GM19397 (cell line): ENCODE results near the gene PRR15L.

Experiments
- ATAC-seq: cut with Tn5 transposase; IDR thresholded peaks from one replicate; pipeline ENCODE4 v1.9.1; 2021; ENCODE audit warnings: mild to moderate bottlenecking, moderate library complexity; ENCODE audit not compliant: unreplicated experiment

PRR15L gene

GRCh38 chr17:47962901-47963300 lies 5.2 kb upstream of the PRR15L start:
- no peak for ATAC-seq

- no peak for ATAC-seq
These were observed 3.7 kb upstream of the PRR15L start for GRCh38 chr17:47961406-47961805.

- ATAC-seq = no peak
These were observed 2.4 kb upstream of the PRR15L start for GRCh38 chr17:47959825-47960655.

GRCh38 chr17:47956791-47957590 lies 692 bp downstream of the PRR15L start:
- no peak for ATAC-seq

- no peak for ATAC-seq
These were observed 1.9 kb downstream of the PRR15L start for GRCh38 chr17:47955497-47956461.

- no peak for ATAC-seq
These were observed 3.8 kb downstream of the PRR15L start for GRCh38 chr17:47953909-47954308.

- no peak for ATAC-seq
These were observed 5.3 kb downstream of the PRR15L start for GRCh38 chr17:47952171-47953021.

- ATAC-seq = no peak
These were observed 7.2 kb downstream of the PRR15L start for GRCh38 chr17:47950448-47950847.

GRCh38 chr17:47949946-47950345 lies 7.7 kb downstream of the PRR15L start:
- peak; percentile 5 for ATAC-seq

- ATAC-seq = peak; percentile 59
These were observed 8.4 kb downstream of the PRR15L start for GRCh38 chr17:47949197-47949759.

- ATAC-seq = no peak
These were observed 8.9 kb downstream of the PRR15L start for GRCh38 chr17:47948706-47949196.

GRCh38 chr17:47946929-47947397 lies 10.7 kb downstream of the PRR15L start:
- ATAC-seq = peak; percentile 46

- ATAC-seq = no peak
These were observed 11.2 kb downstream of the PRR15L start for GRCh38 chr17:47946516-47946915.

- ATAC-seq = no peak
These were observed 11.9 kb downstream of the PRR15L start for GRCh38 chr17:47945529-47946508.

- ATAC-seq = no peak
These were observed 12.6 kb downstream of the PRR15L start for GRCh38 chr17:47945080-47945479.

- ATAC-seq = no peak
These were observed 15.1 kb downstream of the PRR15L start for GRCh38 chr17:47942568-47942967.

- ATAC-seq = no peak
These were observed 15.6 kb downstream of the PRR15L start for GRCh38 chr17:47942096-47942510.
